DOHH2 (cell line): ENCODE data around the gene FAM24A.
"Not testable (repeated sequence)": the region's sequence is repeated elsewhere in the genome, so short reads cannot be mapped to it uniquely, and the experiment has no call there.

Experiments used
- EZH2phosphoT487 ChIP-seq: fragments of 200-600 bp; sonication (generic); IDR thresholded peaks from 2 replicates; pipeline ENCODE4 v1.6.1; 2017; ENCODE audit warnings: borderline replicate concordance, mild to moderate bottlenecking, antibody characterized with exemption, low read length, moderate library complexity, mixed read lengths
- TF ChIP-seq, protein P1 (sequence below): fragments of 200-600 bp; sonication (generic); IDR thresholded peaks from one replicate; pipeline ENCODE4 v1.5.1; 2014; ENCODE audit warnings: antibody characterized with exemption, mild to moderate bottlenecking, low read depth, low read length; ENCODE audit not compliant: poor library complexity, severe bottlenecking

DNA sequence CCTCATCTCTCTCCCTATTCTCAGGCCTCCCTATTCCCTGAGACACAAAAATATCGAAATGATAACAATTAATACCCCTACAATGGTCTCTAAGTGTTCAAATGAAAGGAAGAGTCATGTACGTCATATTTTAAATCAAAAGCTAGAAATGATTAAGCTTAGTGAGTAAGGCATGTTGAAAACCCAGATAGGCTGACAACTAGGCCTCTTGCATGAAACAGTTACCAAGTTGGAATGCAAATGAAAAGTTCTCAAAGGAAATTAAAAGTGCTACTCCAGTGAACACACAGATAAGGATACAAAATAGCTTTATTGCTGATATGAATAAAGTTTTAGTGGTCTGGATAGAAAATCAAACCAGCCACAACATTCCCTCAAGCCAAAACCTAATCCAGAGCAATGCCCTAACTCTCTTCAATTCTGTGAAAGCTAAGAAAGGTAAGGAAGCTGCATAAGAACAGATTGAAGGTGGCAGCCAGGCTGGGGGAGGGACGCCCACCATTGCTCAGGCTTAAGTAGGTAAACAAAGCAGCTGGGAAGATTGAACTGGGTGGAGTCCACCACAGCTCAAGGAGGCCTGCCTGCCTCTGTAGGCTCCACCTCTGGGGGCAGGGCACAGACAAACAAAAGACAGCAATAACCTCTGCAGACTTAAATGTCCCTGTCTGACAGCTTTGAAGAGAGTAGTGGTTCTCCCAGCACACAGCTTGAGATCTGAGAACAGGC, 43.5 kb upstream of the FAM24A start:
- TF ChIP-seq EZH2phosphoT487 = not testable (repeated sequence)
- TF ChIP-seq, protein P1, sequence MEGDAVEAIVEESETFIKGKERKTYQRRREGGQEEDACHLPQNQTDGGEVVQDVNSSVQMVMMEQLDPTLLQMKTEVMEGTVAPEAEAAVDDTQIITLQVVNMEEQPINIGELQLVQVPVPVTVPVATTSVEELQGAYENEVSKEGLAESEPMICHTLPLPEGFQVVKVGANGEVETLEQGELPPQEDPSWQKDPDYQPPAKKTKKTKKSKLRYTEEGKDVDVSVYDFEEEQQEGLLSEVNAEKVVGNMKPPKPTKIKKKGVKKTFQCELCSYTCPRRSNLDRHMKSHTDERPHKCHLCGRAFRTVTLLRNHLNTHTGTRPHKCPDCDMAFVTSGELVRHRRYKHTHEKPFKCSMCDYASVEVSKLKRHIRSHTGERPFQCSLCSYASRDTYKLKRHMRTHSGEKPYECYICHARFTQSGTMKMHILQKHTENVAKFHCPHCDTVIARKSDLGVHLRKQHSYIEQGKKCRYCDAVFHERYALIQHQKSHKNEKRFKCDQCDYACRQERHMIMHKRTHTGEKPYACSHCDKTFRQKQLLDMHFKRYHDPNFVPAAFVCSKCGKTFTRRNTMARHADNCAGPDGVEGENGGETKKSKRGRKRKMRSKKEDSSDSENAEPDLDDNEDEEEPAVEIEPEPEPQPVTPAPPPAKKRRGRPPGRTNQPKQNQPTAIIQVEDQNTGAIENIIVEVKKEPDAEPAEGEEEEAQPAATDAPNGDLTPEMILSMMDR = not testable (repeated sequence)
